Natural killer cell (primary cell): Measurements from ENCODE around the gene SNAP25. TPM values are rescaled to one million over a fixed set of nuclear protein-coding genes. Genes with fewer than 3 reads are reported as not detected.

Experiments
- ATAC-seq, 3 donors: fragments of 150-1000 bp in 2 of 3; fragments of 200-7000 bp in 1 of 3; cut with Tn5 transposase; 1 replicate in 1 of 3; 2 replicates in 2 of 3; pipeline ENCODE4 v1.10.0; 2021; ENCODE audit warnings: mild to moderate bottlenecking in 2 of 3, moderate library complexity in 2 of 3
- DNase-seq, 2 donors: peaks; one replicate each; pipeline versions ENCODE4 v3.0.0 to v3.0.0-alpha.2; 2013 to 2021; ENCODE audit warnings: mixed read lengths in 1 of 2
- H3K27ac ChIP-seq: one replicate; pipeline ENCODE4 v1.5.1; 2013; ENCODE audit warnings: mild to moderate bottlenecking, low read length
- H3K27me3 ChIP-seq: one replicate; pipeline ENCODE4 v1.6.1; 2013; ENCODE audit warnings: low read length; ENCODE audit not compliant: control insufficient read depth, insufficient read depth
- H3K36me3 ChIP-seq: one replicate; pipeline ENCODE4 v1.6.1; 2013; ENCODE audit warnings: low read length; ENCODE audit not compliant: control insufficient read depth, insufficient read depth
- H3K4me1 ChIP-seq: one replicate; pipeline ENCODE4 v1.6.1; 2013; ENCODE audit warnings: low read length; ENCODE audit not compliant: control insufficient read depth, insufficient read depth
- H3K4me3 ChIP-seq: one replicate; pipeline ENCODE4 v1.5.1; 2013; ENCODE audit warnings: low read length
- H3K9me3 ChIP-seq: one replicate; pipeline ENCODE4 v1.6.1; 2013; ENCODE audit warnings: low read length; ENCODE audit not compliant: control insufficient read depth, insufficient read depth
- H3K27ac Mint-ChIP-seq, 2 donors: one replicate each; pipeline ENCODE4 v1.8.0; 2022; ENCODE audit warnings: mild to moderate bottlenecking in 2 of 2, mixed read lengths in 2 of 2, moderate library complexity in 1 of 2
- H3K27me3 Mint-ChIP-seq, 2 donors: one replicate each; pipeline ENCODE4 v1.8.0; 2022; ENCODE audit warnings: low read depth in 2 of 2, mixed read lengths in 2 of 2
- H3K36me3 Mint-ChIP-seq: one replicate; pipeline ENCODE4 v1.8.0; 2022; ENCODE audit warnings: mixed read lengths
- H3K4me1 Mint-ChIP-seq, 2 donors: one replicate each; pipeline ENCODE4 v1.8.0; 2022; ENCODE audit warnings: mixed read lengths in 2 of 2
- H3K4me3 Mint-ChIP-seq: one replicate; pipeline ENCODE4 v1.8.0; 2022; ENCODE audit warnings: mild to moderate bottlenecking, moderate library complexity, mixed read lengths
- H3K9me3 Mint-ChIP-seq, 2 donors: one replicate each; pipeline ENCODE4 v1.8.0; 2022; ENCODE audit warnings: mixed read lengths in 2 of 2
- WGBS: methylation state at CpG from one replicate; pipeline ENCODE4 v1.1.7; 2013; ENCODE audit warnings: missing lambda C conversion rate; ENCODE audit not compliant: insufficient coverage; 5-methylcytosine and 5-hydroxymethylcytosine counted together
- intact Hi-C: fragments of 100-400 bp; cut with micrococcal nuclease; formaldehyde crosslinking; loops from one replicate; pipeline ENCODE4 v1.14.2; 2022
- total RNA-seq, 4 donors: library from RNA; stranded (reverse); fragments of 120-200 nt in 1 of 4; gene quantifications; one replicate each; pipeline versions ENCODE4 v1.2.3 to v1.2.4, GENCODE V29; 2013 to 2022
- TF ChIP-seq, protein P1 (sequence below): fragments of 200-600 bp; IDR thresholded peaks from one replicate; pipeline ENCODE4 v1.8.0; 2022; ENCODE audit warnings: antibody characterized with exemption

The SNAP25 gene
- total RNA-seq, 3 donors from 2014 or later (not counting 1 experiment from before 2014, with no cell fraction given), result not detected

GRCh38 chr20:10306440-10307358 lies 88.1 kb downstream of the SNAP25 start:
- Mint-ChIP-seq H3K27me3 (peaks cover 11 to 12% of the 10 kb centered on the region in 2 donors), H3K27ac (peak overlapping the region in 1 of 2 donors; percentile 38), H3K36me3 (no peaks in the 10 kb centered on the region), H3K4me3 (peak overlapping the region; percentile 65), H3K4me1 (peaks cover 38 to 49% of the 10 kb centered on the region in 2 donors), H3K9me3 (peaks cover 0 to 4% of the 10 kb centered on the region in 2 donors)
- H3K4me3 ChIP-seq, result no peak overlapping the region
- H3K36me3 ChIP-seq, result no peaks in the 10 kb centered on the region
- peaks cover 8% of the 10 kb centered on the region for H3K4me1 ChIP-seq
- intact Hi-C loops, result loop anchor here (5.0 kb wide), 1 partner anchor 46 kb away; no protein-coding TSS in a partner anchor
- H3K9me3 ChIP-seq, result no peaks in the 10 kb centered on the region
- peaks cover 3% of the 10 kb centered on the region for H3K27me3 ChIP-seq
- DNase-seq, result peak in 1 of 2 donors; percentile 18
- TF ChIP-seq, protein P1, sequence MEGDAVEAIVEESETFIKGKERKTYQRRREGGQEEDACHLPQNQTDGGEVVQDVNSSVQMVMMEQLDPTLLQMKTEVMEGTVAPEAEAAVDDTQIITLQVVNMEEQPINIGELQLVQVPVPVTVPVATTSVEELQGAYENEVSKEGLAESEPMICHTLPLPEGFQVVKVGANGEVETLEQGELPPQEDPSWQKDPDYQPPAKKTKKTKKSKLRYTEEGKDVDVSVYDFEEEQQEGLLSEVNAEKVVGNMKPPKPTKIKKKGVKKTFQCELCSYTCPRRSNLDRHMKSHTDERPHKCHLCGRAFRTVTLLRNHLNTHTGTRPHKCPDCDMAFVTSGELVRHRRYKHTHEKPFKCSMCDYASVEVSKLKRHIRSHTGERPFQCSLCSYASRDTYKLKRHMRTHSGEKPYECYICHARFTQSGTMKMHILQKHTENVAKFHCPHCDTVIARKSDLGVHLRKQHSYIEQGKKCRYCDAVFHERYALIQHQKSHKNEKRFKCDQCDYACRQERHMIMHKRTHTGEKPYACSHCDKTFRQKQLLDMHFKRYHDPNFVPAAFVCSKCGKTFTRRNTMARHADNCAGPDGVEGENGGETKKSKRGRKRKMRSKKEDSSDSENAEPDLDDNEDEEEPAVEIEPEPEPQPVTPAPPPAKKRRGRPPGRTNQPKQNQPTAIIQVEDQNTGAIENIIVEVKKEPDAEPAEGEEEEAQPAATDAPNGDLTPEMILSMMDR, result no peak
- ATAC-seq, result peak in 2 of 3 donors; percentile 60 to 84
- H3K27ac ChIP-seq, result no peak overlapping the region
- 43% methylated on average over 3 of the region's 3 CpGs for WGBS

- H3K36me3 Mint-ChIP-seq, result no peaks in the 10 kb centered on the region
- H3K4me3 Mint-ChIP-seq, result peak overlapping the region; percentile 65
- Histone ChIP-seq H3K9me3 (no peaks in the 10 kb centered on the region), H3K36me3 (no peaks in the 10 kb centered on the region), H3K27ac (no peak overlapping the region), H3K27me3 (peaks cover 3% of the 10 kb centered on the region), H3K4me3 (no peak overlapping the region), H3K4me1 (peaks cover 8% of the 10 kb centered on the region)
- TF ChIP-seq, protein P1, result no peak
- peaks cover 0 to 4% of the 10 kb centered on the region in 2 donors for H3K9me3 Mint-ChIP-seq
- ATAC-seq, result no peak
- peak overlapping the region in 1 of 2 donors; percentile 38 for H3K27ac Mint-ChIP-seq
- no peak for DNase-seq
- H3K4me1 Mint-ChIP-seq, result peaks cover 38 to 49% of the 10 kb centered on the region in 2 donors
- H3K27me3 Mint-ChIP-seq, result peaks cover 11 to 18% of the 10 kb centered on the region in 2 donors
- intact Hi-C loops, result loop anchor here (5.0 kb wide), 1 partner anchor 45 kb away; no protein-coding TSS in a partner anchor
- WGBS, result 0% methylated on average over 1 of the region's 3 CpGs
Observed at GRCh38 chr20:10307359-10307735, 88.7 kb downstream of the SNAP25 start.

DNA sequence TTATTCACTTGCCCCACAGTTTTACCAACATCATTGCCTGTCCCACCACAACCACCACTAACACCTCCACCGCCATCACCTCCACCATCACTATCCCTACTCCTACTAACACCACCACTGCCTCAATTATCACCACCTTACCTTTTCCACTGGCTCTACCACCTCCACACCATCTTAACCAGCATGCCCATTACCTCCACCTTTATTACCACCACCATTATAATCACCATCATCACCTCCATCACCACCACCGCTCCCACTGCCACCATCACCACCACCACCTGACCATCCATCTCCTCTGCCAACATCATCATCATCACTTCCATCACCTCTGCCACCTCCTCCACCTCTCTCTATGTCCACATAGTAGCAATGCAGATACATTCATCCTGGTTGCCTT lies 90.0 kb downstream of the SNAP25 start:
- no peak for ATAC-seq

More for the DNA sequence above, 90.0 kb downstream of the SNAP25 start:
- intact Hi-C loops, result loop anchor here (5.0 kb wide), 1 partner anchor 44 kb away; no protein-coding TSS in a partner anchor
- Histone ChIP-seq H3K4me3 (no peak overlapping the region), H3K4me1 (peaks cover 8% of the 10 kb centered on the region), H3K36me3 (no peaks in the 10 kb centered on the region), H3K27me3 (peaks cover 3% of the 10 kb centered on the region), H3K27ac (no peak overlapping the region), H3K9me3 (no peaks in the 10 kb centered on the region)
- TF ChIP-seq, protein P1, result no peak
- peaks cover 13 to 23% of the 10 kb centered on the region in 2 donors for H3K27me3 Mint-ChIP-seq
- 66% methylated on average over 2 of the region's 2 CpGs for WGBS
- no peak overlapping the region for H3K4me3 Mint-ChIP-seq
- peaks cover 38 to 46% of the 10 kb centered on the region in 2 donors for H3K4me1 Mint-ChIP-seq
- no peak for DNase-seq
- H3K9me3 Mint-ChIP-seq, result peaks cover 0 to 4% of the 10 kb centered on the region in 2 donors
- no peak overlapping the region for H3K27ac Mint-ChIP-seq
- H3K36me3 Mint-ChIP-seq, result no peaks in the 10 kb centered on the region
